SU-DHL-6 (cell line): ENCODE data around the gene TMEM250.

Source experiments
- CTCF ChIP-seq: fragments of 200-600 bp; sonication (generic); IDR thresholded peaks from one replicate; pipeline ENCODE4 v1.5.1; 2017; ENCODE audit warnings: antibody characterized with exemption, mild to moderate bottlenecking, low read length, moderate library complexity; ENCODE audit not compliant: insufficient read depth, poor library complexity, severe bottlenecking
- EZH2phosphoT487 ChIP-seq: fragments of 200-600 bp; sonication (generic), shearing (Covaris generic); conservative IDR thresholded peaks from 2 replicates; pipeline ENCODE4 v1.6.1; 2018; ENCODE audit warnings: mild to moderate bottlenecking, antibody characterized with exemption, low read length, moderate library complexity, mixed read lengths

- TF ChIP-seq CTCF (no peak), EZH2phosphoT487 (no peak)
Observed at GRCh38 chr9:136128436-136128835, 9.8 kb upstream of the TMEM250 start.
